SU-DHL-6 (cell line): ENCODE data around the gene RAD51C.

Source experiments
- EZH2phosphoT487 ChIP-seq: fragments of 200-600 bp; sonication (generic), shearing (Covaris generic); conservative IDR thresholded peaks from 2 replicates; pipeline ENCODE4 v1.6.1; 2018; ENCODE audit warnings: mild to moderate bottlenecking, antibody characterized with exemption, low read length, moderate library complexity, mixed read lengths
- TF ChIP-seq, protein P1 (sequence below): fragments of 200-600 bp; sonication (generic); IDR thresholded peaks from one replicate; pipeline ENCODE4 v1.5.1; 2017; ENCODE audit warnings: antibody characterized with exemption, mild to moderate bottlenecking, low read length, moderate library complexity; ENCODE audit not compliant: insufficient read depth, poor library complexity, severe bottlenecking

- TF ChIP-seq, protein P1, sequence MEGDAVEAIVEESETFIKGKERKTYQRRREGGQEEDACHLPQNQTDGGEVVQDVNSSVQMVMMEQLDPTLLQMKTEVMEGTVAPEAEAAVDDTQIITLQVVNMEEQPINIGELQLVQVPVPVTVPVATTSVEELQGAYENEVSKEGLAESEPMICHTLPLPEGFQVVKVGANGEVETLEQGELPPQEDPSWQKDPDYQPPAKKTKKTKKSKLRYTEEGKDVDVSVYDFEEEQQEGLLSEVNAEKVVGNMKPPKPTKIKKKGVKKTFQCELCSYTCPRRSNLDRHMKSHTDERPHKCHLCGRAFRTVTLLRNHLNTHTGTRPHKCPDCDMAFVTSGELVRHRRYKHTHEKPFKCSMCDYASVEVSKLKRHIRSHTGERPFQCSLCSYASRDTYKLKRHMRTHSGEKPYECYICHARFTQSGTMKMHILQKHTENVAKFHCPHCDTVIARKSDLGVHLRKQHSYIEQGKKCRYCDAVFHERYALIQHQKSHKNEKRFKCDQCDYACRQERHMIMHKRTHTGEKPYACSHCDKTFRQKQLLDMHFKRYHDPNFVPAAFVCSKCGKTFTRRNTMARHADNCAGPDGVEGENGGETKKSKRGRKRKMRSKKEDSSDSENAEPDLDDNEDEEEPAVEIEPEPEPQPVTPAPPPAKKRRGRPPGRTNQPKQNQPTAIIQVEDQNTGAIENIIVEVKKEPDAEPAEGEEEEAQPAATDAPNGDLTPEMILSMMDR, result no peak
- TF ChIP-seq EZH2phosphoT487, result no peak
These were observed 92.7 kb downstream of the RAD51C start for GRCh38 chr17:58785097-58785496.
